ENCODE measurements around the gene SEMA4D.

Gene SEMA4D

GRCh38 chr9:89421595-89421994, 76.3 kb downstream of the SEMA4D start:
- Histone ChIP-seq H3K4me1 (ENCODE audit: insufficient read depth, insufficient read length) (no peaks in the 10 kb centered on the region), H3K4me3 (ENCODE audit: insufficient read length, low read depth) (no peak overlapping the region), H3K9me3 (ENCODE audit: insufficient read depth, low read length) (peaks cover 11% of the 10 kb centered on the region), H3K27me3 (ENCODE audit: insufficient read depth, insufficient read length) (no peaks in the 10 kb centered on the region), H3K36me3 (ENCODE audit: insufficient read depth, insufficient read length, low read length) (no peaks in the 10 kb centered on the region), H3K9ac (ENCODE audit: insufficient read length, low read depth) (no peak overlapping the region)
- no peak for TF ChIP-seq SUZ12 (IDR thresholded peaks at IDR 0.05; ENCODE audit: extremely low read depth, insufficient read depth, insufficient read length)
- TF ChIP-seq ZNF274 (IDR thresholded peaks at IDR 0.05; ENCODE audit: low read depth, low read length), result no peak
- TF ChIP-seq YY1 (IDR thresholded peaks at IDR 0.05; ENCODE audit: insufficient read depth, insufficient read length), result no peak
- DNase-seq (ENCODE audit: low read depth, low spot score), result no peak

DNA sequence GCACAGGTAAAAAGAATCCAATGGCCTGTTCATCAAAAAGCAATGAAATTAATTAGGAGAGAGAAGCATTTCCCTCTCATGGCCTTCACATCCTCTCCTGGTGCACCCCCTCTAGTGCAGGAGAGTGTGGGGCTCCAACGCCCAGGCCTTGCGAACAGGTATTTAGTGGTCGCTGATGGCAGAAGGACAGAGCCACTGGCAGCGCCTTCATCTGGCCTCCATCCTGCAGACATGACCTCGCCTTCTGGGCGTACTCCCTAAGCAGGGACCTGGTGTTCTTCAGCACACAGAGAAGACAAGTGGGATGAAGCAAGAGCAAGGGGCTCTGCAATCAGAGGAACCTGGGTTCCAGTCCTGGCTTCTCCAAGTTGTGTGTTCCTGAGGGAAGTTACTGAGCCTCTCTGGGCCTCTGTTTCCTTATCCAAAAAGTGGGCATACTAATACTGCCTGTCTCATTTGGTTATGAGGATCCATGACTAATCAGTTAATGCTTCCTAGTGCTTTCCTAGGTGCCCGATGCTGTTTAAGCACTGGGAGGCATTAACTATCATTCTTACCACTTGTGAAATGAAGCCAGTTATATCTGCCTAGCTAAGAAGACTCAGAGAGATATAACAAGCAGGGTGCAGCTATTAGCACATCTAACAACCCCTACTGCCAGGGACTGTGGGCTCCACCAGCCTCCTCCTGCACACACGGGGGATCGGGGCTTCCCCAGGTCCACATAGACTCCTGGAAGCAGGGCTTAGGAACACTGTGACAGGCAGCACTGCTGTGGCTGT, 77.3 kb downstream of the SEMA4D start:
- H3K9me3 ChIP-seq (ENCODE audit: insufficient read depth, low read length), result peaks cover 11% of the 10 kb centered on the region
- H3K4me1 ChIP-seq (ENCODE audit: insufficient read depth, insufficient read length), result no peaks in the 10 kb centered on the region
- no peak for TF ChIP-seq YY1 (IDR thresholded peaks at IDR 0.05; ENCODE audit: insufficient read depth, insufficient read length)
- no peak for TF ChIP-seq ZNF274 (IDR thresholded peaks at IDR 0.05; ENCODE audit: low read depth, low read length)
- TF ChIP-seq SUZ12 (IDR thresholded peaks at IDR 0.05; ENCODE audit: extremely low read depth, insufficient read depth, insufficient read length), result no peak
- no peaks in the 10 kb centered on the region for H3K36me3 ChIP-seq (ENCODE audit: insufficient read depth, insufficient read length, low read length)
- DNase-seq (ENCODE audit: low read depth, low spot score), result no peak
- no peaks in the 10 kb centered on the region for H3K27me3 ChIP-seq (ENCODE audit: insufficient read depth, insufficient read length)
- H3K9ac ChIP-seq (ENCODE audit: insufficient read length, low read depth), result no peak overlapping the region
- H3K4me3 ChIP-seq (ENCODE audit: insufficient read length, low read depth), result no peak overlapping the region

DNA sequence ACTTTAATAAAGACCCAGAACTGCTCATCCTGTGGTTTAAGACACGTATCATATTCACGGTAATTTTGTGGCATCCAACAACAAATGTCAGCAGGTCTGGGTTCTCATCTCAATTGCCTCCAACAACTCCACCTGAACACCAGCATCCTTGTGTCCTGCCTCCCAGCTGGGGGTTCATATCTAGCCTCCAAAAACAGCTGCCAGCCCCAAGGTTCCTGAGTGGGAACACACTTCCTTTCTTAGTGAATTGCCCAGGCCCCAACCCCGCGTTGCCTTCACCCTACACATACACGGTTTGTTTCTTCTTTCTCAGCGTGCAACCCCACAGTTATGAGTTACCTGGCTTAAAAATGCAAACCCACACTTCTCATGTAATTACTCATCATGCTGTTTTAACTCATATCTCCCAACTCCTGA, 77.9 kb downstream of the SEMA4D start:
- Histone ChIP-seq H3K36me3 (ENCODE audit: insufficient read depth, insufficient read length, low read length) (no peaks in the 10 kb centered on the region), H3K27me3 (ENCODE audit: insufficient read depth, insufficient read length) (no peaks in the 10 kb centered on the region), H3K4me3 (ENCODE audit: insufficient read length, low read depth) (no peak overlapping the region), H3K4me1 (ENCODE audit: insufficient read depth, insufficient read length) (no peaks in the 10 kb centered on the region), H3K9me3 (ENCODE audit: insufficient read depth, low read length) (peaks cover 11% of the 10 kb centered on the region), H3K9ac (ENCODE audit: insufficient read length, low read depth) (no peak overlapping the region)
- no peak for DNase-seq (ENCODE audit: low read depth, low spot score)
- no peak for TF ChIP-seq YY1 (IDR thresholded peaks at IDR 0.05; ENCODE audit: insufficient read depth, insufficient read length)
- TF ChIP-seq ZNF274 (IDR thresholded peaks at IDR 0.05; ENCODE audit: low read depth, low read length), result no peak
- TF ChIP-seq SUZ12 (IDR thresholded peaks at IDR 0.05; ENCODE audit: extremely low read depth, insufficient read depth, insufficient read length), result no peak

DNA sequence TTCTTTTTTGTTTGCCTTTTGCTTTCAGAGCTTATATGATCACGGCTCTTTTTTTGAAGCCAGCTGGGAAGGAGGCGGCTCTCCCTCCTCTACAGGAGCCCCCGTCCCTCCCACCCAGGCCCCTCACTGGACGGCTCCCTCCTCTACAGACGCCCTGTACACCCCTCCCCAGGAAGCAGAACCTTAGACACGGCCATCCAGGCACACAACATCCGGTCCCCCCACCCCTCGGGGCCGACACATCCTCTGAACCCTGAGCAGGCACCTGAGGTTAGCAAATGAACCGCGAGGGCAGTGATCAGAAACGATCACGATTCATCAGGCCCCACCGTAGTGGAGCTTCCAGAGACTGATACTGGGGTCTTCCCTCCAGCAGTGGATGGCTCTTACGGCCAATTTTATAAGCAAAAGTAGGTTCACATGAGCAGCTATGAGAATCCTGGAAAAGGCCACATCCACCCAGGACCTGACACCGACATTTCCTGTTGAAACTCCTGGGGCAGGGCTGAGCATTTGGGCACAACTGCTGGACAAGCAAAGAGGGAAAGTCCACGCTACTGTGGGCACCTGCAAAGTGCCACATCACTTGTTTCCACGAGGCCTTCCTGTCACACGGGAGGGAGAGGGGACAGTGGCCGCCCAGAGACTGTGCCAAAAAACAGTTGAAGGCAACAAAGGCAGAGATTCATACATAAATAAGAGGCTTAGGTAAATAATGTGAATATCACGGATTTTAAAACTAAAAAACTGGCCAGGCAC, 78.9 kb downstream of the SEMA4D start:
- H3K36me3 ChIP-seq (ENCODE audit: insufficient read depth, insufficient read length, low read length), result no peaks in the 10 kb centered on the region
- TF ChIP-seq YY1 (IDR thresholded peaks at IDR 0.05; ENCODE audit: insufficient read depth, insufficient read length), result no peak
- TF ChIP-seq ZNF274 (IDR thresholded peaks at IDR 0.05; ENCODE audit: low read depth, low read length), result no peak
- TF ChIP-seq SUZ12 (IDR thresholded peaks at IDR 0.05; ENCODE audit: extremely low read depth, insufficient read depth, insufficient read length), result no peak
- peaks cover 2% of the 10 kb centered on the region for H3K4me1 ChIP-seq (ENCODE audit: insufficient read depth, insufficient read length)
- H3K9me3 ChIP-seq (ENCODE audit: insufficient read depth, low read length), result peaks cover 5% of the 10 kb centered on the region
- no peaks in the 10 kb centered on the region for H3K27me3 ChIP-seq (ENCODE audit: insufficient read depth, insufficient read length)
- no peak for DNase-seq (ENCODE audit: low read depth, low spot score)
- H3K9ac ChIP-seq (ENCODE audit: insufficient read length, low read depth), result no peak overlapping the region
- H3K4me3 ChIP-seq (ENCODE audit: insufficient read length, low read depth), result no peak overlapping the region

DNA sequence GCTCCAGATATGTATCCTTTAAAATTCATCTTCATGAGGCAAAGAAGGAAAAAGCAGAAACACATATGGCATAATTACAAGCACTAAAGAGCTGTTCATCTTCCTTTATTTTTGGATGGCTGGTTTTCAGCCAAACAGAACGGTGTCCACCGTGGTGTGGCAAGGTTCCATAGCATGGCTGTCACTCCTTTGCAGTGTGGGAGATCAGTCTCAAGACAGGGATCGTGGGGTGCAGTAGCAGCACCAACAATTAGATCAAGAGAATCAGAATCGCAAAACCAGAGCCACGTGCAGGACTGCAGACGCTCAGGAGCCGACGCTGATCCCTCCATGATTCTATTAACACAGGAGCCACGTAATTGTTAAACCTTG, 79.5 kb downstream of the SEMA4D start:
- H3K36me3 ChIP-seq (ENCODE audit: insufficient read depth, insufficient read length, low read length), result no peaks in the 10 kb centered on the region
- DNase-seq (ENCODE audit: low read depth, low spot score), result no peak
- TF ChIP-seq YY1 (IDR thresholded peaks at IDR 0.05; ENCODE audit: insufficient read depth, insufficient read length), result no peak
- no peak for TF ChIP-seq ZNF274 (IDR thresholded peaks at IDR 0.05; ENCODE audit: low read depth, low read length)
- TF ChIP-seq SUZ12 (IDR thresholded peaks at IDR 0.05; ENCODE audit: extremely low read depth, insufficient read depth, insufficient read length), result no peak
- H3K4me1 ChIP-seq (ENCODE audit: insufficient read depth, insufficient read length), result peaks cover 7% of the 10 kb centered on the region
- H3K9ac ChIP-seq (ENCODE audit: insufficient read length, low read depth), result no peak overlapping the region
- no peak overlapping the region for H3K4me3 ChIP-seq (ENCODE audit: insufficient read length, low read depth)
- H3K9me3 ChIP-seq (ENCODE audit: insufficient read depth, low read length), result no peaks in the 10 kb centered on the region
- no peaks in the 10 kb centered on the region for H3K27me3 ChIP-seq (ENCODE audit: insufficient read depth, insufficient read length)

GRCh38 chr9:89417832-89418473, 80.0 kb downstream of the SEMA4D start:
- H3K4me3 ChIP-seq (ENCODE audit: insufficient read length, low read depth), result no peak overlapping the region
- DNase-seq (ENCODE audit: low read depth, low spot score), result no peak

More at GRCh38 chr9:89417832-89418473, 80.0 kb downstream of the SEMA4D start:
- H3K4me1 ChIP-seq (ENCODE audit: insufficient read depth, insufficient read length), result peaks cover 10% of the 10 kb centered on the region
- no peaks in the 10 kb centered on the region for H3K27me3 ChIP-seq (ENCODE audit: insufficient read depth, insufficient read length)
- no peaks in the 10 kb centered on the region for H3K36me3 ChIP-seq (ENCODE audit: insufficient read depth, insufficient read length, low read length)
- H3K9me3 ChIP-seq (ENCODE audit: insufficient read depth, low read length), result no peaks in the 10 kb centered on the region
- TF ChIP-seq SUZ12 (IDR thresholded peaks at IDR 0.05; ENCODE audit: extremely low read depth, insufficient read depth, insufficient read length) (no peak), ZNF274 (IDR thresholded peaks at IDR 0.05; ENCODE audit: low read depth, low read length) (no peak), YY1 (IDR thresholded peaks at IDR 0.05; ENCODE audit: insufficient read depth, insufficient read length) (no peak)
- no peak overlapping the region for H3K9ac ChIP-seq (ENCODE audit: insufficient read length, low read depth)

All from NT2/D1 (cell line).